ENCODE results near the gene ZNF668.

The ZNF668 gene

GRCh38 chr16:31073970-31074813, at the start of gene ZNF668, which contains the start of gene ZNF646:
TSS of gene ZNF668 (minus strand) at chr16:31074240. CDS start at chr16:31064459, 9,781 bp downstream.
TSS of gene ZNF646 (plus strand) at chr16:31074422. CDS start at chr16:31076325, 1,903 bp downstream.
- in situ Hi-C loops (cut with HindIII; ENCODE audit: low sequenced_read_pairs), result no loop called here

DNA sequence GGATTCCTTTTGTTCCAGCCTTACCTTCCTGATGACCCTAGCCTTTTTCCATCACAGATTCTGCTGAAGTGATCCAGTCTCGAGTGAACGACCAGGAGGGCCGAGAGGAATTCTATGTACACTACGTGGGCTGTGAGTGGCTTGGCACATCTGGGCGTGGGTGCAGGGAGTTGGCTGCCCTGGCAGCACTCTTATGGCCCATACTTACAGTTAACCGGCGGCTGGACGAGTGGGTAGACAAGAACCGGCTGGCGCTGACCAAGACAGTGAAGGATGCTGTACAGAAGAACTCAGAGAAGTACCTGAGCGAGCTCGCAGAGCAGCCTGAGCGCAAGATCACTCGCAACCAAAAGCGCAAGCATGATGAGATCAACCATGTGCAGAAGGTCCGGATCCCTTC, 46.1 kb upstream of the ZNF668 start:
- in situ Hi-C loops (cut with HindIII; ENCODE audit: low sequenced_read_pairs), result no loop called here

GRCh38 chr16:31118223-31119155, 44.4 kb upstream of the ZNF668 start:
- in situ Hi-C loops (cut with HindIII; ENCODE audit: low sequenced_read_pairs), result no loop called here

DNA sequence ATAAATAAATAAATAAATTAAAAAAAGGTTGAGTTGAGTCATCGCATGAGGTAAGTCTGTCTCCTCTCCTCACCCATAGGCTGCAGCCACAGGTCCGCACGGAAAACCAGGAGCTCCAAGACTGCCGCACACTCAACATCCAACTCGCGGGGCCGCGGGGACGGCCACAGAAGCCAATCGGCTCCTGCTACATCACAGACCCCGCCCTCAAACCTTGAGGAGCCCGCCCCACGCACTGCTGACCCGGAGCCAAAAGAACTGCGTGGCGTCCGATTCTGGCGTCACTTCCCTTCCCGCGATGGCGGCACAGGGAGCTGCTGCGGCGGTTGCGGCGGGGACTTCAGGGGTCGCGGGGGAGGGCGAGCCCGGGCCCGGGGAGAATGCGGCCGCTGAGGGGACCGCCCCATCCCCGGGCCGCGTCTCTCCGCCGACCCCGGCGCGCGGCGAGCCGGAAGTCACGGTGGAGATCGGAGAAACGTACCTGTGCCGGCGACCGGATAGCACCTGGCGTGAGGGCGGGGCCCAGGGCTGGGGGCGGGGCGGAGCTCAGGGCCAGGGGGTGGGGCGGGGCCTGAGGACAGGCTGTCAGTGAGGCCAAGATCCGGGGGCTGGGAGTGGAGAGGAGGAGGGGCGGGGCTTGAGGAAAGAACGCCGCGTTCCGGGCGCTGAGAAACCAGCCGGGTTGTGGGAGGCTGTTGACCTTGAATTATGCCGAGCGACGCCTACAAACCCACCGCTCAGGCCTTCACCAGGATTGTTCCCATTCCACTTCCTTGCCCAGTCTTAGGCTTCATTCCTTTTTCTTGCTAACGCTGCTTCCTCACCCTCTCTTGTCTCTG, 43.6 kb upstream of the ZNF668 start, which contains the start of gene KAT8:
Gene KAT8 (plus strand): TSS at position 281 of the 839 bp plus-strand sequence. CDS start 18 bp downstream, at position 299.
- in situ Hi-C loops (cut with HindIII; ENCODE audit: low sequenced_read_pairs), result no loop called here

DNA sequence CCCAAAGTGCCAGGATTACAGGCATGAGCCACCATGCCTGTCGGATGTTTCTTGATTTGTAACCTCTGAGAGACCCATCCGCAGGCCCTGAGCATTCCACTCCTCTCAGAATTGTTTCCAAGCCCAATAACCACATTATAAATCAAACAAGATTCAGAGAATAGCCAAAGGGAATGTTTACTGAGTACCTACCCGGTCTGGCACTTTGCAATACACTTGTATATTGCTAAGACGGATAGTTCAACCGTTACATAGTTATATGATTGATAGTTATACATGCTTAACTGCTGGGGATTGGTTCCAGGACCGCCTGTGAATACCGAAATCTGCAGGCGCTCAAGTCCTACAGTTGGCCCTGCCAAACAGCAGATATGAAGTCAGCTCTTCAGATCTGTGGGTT, 40.4 kb upstream of the ZNF668 start:
- in situ Hi-C loops (cut with HindIII; ENCODE audit: low sequenced_read_pairs), result no loop called here

DNA sequence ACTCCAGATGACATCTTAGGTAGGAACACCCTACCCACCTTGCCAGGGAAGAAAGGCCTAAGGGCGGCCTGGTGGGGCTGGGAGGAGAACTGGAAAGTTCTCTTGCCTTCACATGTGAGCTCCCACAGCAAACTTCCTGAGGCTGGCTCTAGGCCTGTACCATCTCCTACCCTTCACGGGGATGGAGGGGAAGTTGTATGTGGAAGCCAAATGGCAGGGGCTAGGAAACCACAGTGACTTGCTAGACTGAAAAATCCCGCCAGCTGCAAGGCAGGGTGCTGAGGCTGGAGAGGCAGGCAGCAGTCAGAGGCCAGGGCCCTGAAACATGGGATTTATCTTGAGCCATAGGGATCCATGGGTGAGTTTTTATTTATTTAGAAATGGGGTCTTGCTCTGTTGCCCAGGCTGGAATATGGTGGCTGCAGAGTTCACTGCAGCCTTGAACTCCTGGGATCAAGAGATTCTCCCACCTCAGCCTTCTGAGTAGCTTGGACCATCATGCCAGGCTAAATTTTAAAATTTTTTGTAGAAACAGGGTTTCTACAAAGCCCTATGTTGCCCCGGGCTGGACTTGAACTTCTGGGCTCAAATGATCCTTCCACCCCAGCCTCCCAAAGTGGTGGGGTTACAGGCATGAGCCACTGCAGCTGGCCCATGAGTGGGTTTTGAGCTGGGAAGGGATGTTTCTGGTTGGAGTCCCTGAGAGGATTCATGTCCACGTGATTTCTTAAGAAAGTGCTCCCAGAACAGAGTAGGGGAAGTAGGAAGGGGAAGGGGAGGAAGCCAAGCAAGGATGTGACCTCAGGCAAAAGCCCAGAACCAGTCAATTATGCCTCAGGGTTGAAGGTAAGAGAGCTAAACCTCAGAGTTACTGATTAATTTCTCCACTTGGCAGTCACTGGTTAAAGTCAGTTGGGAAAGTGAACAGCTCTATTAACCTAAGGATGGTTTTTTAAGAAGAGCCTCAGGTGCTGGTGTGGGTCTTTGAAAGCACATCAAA, 39.4 kb upstream of the ZNF668 start:
- in situ Hi-C loops (cut with HindIII; ENCODE audit: low sequenced_read_pairs), result no loop called here

GRCh38 chr16:31112711-31113110, 38.7 kb upstream of the ZNF668 start:
- in situ Hi-C loops (cut with HindIII; ENCODE audit: low sequenced_read_pairs), result no loop called here

DNA sequence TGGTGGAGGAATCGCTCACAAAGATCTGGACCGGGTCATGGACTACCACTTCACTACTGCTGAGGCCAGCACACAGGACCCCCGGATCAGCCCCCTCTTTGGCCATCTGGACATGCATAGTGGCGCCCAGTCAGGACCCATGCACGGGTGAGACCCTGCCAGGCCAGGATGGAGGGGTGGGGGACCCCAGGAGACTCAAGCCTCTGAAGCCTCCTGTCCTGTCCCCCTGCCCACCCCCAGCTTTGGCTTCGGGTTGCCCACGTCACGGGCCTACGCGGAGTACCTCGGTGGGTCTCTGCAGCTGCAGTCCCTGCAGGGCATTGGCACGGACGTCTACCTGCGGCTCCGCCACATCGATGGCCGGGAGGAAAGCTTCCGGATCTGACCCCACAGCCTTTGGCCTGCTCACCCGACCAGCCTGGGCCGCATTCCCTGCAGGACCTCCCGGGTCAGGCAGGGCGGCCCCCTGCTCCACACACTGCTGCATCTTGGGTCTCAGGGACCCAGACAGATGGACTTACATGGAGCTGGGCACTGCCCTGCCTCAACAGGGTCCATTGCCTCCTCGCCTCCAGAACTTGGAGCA, 37.9 kb upstream of the ZNF668 start:
- in situ Hi-C loops (cut with HindIII; ENCODE audit: low sequenced_read_pairs), result no loop called here

GRCh38 chr16:31110106-31111034, 36.3 kb upstream of the ZNF668 start:
- in situ Hi-C loops (cut with HindIII; ENCODE audit: low sequenced_read_pairs), result no loop called here

- in situ Hi-C loops (cut with HindIII; ENCODE audit: low sequenced_read_pairs), result no loop called here
Measured at GRCh38 chr16:31109622-31110021, 35.6 kb upstream of the ZNF668 start.

- in situ Hi-C loops (cut with HindIII; ENCODE audit: low sequenced_read_pairs), result no loop called here
Measured at GRCh38 chr16:31108794-31109558, 34.9 kb upstream of the ZNF668 start.

DNA sequence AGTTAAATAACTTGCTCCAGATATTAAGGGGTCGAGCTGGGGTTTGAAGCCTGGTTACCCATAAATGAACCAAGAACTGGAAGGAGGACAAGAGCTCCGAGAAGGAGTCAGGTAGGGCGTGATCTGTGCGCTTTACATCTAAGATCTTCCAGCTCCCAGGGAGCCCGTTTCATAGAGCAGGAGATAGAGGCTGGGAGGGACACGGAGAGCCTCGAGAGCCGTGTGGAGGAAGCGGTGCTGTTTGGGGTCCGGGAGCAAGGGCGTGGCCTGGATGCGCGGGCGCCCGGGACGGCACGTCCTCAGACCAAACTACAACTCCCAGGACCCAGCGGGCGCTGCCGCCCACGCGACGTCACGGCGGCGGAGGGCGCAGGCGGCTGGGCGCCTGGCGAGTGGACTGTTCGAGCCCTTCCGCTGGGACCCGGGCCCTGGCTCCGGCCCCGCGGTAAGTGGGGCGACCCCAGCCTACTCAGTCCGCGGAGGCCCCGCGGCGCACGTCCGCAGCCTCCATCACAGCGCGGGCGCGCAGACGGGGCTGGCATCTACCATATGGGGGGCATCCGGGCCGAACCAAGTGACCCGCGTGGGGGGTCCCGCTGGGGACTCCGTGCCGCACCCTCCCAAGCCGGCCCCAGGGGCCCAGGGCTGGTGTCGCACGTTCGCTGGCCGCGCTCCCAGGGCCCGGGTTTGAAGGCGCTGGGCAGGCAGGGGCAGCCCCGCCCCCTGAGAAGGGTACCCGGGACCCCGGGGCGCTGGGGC, 34.2 kb upstream of the ZNF668 start, which contains the start of gene BCKDK:
Gene BCKDK (plus strand): TSS at position 352 of the 759 bp plus-strand sequence. CDS start 838 bp downstream, outside the sequence.
- in situ Hi-C loops (cut with HindIII; ENCODE audit: low sequenced_read_pairs), result no loop called here

GRCh38 chr16:31107465-31107867, 33.4 kb upstream of the ZNF668 start:
- in situ Hi-C loops (cut with HindIII; ENCODE audit: low sequenced_read_pairs), result no loop called here

GRCh38 chr16:31106509-31107464, 32.7 kb upstream of the ZNF668 start:
- in situ Hi-C loops (cut with HindIII; ENCODE audit: low sequenced_read_pairs), result no loop called here

- in situ Hi-C loops (cut with HindIII; ENCODE audit: low sequenced_read_pairs), result no loop called here
Measured at GRCh38 chr16:31105677-31106213, 31.7 kb upstream of the ZNF668 start.
